Stimulated activated CD8-positive, alpha-beta memory T cell treated with anti-CD3 and anti-CD28 coated beads, Interleukin-12 subunit alpha, Interleukin-12 subunit beta, amount 100 ng/mL, for 1 hour (primary cell): ENCODE results near the gene RPS6KA3.

Experiments
- DNase-seq: peaks from one replicate; pipeline ENCODE4 v3.0.0-alpha.2; 2020; ENCODE audit warnings: low read depth

Gene RPS6KA3

DNA sequence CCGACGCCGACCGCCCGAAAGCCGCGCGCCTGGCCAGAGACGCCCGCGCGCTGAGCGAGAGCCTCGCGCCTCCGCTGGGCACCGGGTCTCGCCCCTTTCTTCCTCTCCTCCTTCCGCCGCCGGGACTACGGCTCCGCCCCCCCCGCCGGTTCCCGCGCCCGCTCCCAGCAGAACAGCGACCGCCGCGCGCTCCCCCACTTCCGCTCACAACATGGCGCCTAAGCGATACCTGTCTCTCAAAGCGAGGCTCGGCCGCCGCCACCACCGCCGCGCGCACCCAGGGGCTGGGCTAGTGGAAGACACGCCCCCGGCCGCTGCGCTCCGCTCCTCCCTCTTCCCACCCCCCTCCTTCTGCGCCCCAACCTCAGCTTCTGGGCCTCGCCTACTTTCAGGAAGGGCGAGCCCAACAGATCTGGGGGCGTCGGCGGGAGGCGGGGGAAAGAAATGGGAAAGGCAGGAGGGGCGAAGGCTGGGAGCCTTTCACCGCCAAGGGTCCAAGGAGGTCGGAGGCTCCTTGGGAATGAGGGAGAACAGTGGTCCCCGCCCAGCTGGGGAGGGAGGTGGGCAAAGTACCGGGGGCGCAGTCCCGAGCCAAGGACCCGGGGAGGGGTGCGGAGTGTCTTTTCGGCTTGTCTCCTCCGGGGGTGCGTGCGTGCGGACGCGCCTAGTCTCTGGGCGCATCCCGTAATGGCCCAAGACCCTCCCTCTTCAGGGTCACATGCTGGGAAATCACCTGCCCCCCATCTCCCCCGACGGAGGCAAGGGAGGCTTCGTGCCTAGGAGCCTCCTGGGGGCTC is at the start of gene RPS6KA3:
RPS6KA3 (minus strand) TSS at position 100 of the 797 bp plus-strand sequence. CDS start 277 bp downstream, outside the sequence.
- peak; percentile 81 for DNase-seq

DNA sequence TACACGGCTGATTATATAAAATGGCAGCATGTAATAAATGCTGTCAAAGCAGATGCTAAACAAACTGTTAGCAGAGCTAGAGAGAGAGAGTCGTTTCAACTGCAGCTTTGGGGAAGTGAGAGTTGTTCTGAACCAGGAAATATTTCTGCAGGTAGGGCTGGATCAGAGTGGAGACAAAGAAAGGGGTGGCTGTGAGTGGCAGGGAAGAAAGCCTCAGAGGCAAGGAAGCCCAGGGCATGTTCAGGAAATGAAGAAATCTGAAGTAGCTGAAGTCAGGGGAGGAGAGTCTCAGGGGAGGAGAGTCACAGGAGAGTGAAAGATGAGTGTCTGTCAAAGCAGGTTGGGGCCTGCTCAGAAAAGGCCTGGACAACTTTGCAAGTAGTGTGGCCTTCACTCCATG is 48.4 kb upstream of the RPS6KA3 start:
- DNase-seq = no peak

DNA sequence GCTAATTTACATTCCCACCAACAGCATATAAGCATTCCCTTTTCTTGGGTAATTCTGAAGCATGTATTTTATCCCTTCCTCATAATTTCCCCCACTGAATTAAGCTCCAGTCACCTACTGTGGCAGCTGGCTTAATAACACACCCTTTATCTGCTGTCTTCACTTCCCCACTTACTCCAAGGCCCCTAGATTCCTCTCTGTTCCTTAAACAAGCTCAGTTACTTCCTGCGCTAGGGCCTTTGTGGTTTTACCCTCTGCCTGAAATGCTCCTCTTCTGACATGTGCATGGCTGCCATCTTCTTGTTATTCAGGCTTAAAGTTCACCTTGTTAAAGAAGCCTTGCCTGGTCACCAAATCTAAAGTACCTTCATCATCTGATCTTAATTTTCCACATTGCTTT is 47.2 kb upstream of the RPS6KA3 start:
- no peak for DNase-seq

DNA sequence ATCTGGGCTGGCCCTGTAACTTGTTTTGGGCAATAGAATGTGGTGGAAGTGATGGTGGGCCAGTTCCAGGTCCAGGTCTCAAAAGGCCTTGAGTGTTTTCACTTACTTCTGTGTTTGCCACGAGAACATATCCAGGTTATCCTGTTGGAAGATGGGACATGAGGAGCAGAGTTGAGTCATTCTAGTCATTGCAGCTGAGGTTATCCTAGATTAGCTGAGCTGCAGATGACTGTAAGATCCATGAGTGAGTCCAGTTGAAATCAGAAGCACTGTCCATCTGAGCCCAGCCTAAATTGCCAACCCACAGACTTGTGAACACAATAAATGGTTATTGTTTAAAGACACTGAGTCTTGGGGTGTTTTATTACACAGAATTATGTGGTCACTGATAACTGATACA is 45.3 kb upstream of the RPS6KA3 start:
- no peak for DNase-seq

DNA sequence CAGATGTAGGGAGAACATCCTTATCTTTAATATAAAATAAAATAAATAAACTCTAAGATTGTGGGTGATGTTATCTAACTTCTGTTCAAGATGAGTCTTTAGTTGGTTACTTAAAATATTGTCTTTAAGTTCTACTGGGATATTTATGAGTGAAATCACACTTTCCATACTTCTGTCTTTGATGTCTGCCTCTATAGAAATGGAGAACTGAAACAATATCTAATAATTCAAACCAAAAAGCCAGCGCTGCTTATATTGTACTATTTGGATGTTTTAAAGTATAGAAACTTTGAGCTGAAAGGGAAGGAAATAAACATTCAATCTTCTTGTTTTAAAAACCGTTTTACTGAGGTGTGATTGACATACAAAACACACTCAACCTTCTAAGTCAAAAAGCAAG is 44.8 kb upstream of the RPS6KA3 start:
- no peak for DNase-seq

DNA sequence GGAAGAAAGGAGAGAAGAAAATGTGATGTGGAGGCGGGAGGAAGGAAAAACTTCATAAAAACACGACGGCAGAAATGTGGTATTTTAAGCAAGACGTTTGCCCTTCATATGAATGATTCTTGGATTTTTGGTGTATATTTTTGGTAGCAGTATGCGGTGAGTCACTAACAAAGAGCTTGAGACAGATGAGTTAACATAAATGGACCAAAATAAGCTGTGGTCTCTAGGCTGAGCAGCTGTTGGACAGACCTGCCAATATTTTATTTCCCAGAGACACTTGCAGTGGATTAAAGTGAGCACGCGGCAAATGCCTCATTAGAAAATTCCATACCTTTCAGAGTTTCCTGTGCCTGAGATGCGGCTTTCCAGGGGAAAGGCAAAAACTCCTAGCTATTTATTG is 43.1 kb upstream of the RPS6KA3 start:
- DNase-seq = no peak

DNA sequence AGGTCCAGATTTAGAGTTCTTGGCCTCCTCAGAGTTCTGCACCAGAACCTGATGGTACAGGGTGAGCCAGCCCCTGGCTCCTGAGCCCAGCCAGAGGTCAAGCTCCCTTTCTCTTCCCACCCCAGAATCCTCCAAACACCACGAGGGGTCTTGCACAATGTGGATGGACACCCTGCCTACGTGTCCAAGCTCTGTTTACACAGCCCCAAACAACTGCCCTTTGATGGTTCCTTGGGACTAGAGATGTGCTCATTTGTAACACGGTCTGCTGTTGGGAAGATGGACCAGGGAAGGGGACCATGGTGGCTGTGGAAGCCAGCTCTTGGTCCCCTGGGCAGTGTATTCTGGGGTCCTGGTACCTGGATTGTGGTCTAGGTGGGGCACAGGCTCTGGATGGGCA is 40.0 kb upstream of the RPS6KA3 start:
- DNase-seq = no peak

DNA sequence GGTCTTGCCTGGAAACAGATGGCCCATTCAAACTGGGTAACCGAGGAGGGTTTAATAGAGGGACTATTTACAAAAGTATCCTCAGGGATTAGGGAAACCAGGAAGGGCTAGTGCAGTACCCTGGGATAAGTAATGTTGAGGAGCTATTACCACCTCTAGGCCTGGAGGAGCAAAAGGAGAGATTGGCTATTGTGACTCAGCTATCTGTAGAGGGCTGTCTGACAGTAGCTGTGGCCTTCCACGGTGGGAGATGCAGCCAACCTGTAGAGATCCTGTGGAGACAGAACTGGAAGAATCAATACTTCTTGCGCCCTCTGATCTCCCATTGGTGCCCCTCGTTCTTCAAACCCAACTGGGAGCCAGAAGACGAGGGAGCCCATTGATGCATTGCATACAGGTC is 34.1 kb upstream of the RPS6KA3 start:
- no peak for DNase-seq

DNA sequence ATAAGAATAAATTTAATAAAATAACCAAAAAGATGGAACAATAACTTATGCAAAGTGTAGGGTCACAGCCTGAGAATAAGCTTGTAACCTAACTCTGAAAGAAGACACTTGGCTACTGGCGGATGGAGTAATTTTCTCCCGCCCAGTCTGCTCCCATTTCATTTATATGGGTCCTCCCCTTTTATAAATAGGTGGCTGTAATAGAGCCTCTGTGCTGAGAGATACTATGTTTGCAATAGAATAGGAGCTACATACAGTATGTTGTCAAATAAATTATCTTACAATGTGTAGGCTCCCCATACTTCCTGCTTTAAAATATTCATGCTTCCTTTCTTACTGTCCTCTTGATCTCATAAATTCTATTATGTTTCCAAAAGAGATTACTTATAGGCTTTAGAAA is 28.2 kb upstream of the RPS6KA3 start:
- no peak for DNase-seq

DNA sequence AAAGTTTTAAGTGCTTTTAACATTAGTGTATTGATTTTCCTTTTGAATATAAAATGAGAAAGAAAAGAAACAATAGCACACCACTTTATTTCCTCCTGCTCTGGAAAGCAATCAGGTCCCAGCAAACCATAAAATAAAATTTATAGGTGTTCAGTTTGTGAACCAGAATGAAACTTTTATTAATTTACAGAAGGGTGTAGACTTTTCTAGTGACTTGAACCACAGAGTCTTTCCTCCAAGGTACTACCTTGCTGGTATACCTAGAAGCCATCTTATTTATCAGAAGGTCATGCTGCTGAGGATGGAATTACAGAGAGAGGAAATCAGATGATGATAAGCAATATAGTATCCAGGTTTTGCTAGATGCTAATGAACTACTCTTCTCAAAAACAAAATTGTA is 27.6 kb upstream of the RPS6KA3 start:
- DNase-seq = no peak

DNA sequence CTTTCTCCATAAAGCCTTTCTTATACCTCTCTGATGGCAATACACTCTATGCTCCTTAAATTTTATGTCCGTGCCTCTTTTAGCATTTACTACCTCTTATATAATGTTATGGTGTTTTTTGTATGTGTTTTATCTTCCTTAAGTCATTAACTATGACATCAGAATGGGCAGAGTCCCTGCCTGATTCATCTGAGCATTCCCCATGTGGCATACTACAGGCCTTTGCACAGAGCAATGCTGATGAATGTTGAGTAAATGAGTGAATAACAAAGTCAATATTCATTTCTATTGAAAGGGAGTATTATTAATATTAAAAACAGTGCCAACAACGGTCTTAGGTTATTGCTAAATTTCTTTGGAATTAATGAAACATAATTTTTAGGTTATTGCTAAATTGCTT is 18.8 kb upstream of the RPS6KA3 start:
- DNase-seq = no peak

DNA sequence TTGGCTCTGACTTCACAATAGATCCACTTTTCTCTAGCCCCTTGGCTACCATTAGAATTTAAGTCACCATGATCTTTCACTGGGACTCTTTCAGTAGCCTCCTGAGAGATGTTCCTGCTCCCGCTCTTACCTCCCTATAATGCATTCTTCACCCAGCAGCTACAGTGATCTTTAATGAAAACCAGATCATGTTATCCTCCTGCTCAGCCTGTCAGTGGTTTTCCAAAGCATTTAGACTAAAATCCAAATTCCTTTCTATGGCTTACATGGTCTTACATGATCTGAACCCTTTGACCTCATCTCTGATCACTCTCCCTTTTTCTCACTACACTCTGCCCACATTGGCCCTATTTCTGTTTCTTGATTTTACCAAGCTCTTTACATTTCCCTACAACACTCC is 18.3 kb upstream of the RPS6KA3 start:
- no peak for DNase-seq

DNA sequence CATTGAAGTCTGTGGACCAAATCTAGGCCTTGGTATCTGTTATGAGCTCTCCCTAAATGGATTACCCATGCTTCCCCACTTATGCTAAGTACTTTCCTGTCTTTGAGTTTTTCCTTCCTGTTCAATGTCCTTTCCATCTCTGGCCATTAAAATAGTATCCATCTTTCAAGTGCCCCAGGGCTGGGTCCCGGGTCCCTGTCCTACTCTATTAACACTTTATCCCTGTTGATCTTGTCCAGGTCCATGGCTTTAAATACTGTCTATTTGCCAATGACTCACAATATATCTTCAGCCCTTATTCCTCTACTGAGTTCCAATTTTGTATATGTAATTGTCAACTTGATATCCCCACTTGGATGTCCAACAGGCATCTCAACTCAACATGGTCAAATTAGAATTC is 17.7 kb upstream of the RPS6KA3 start:
- DNase-seq = no peak

DNA sequence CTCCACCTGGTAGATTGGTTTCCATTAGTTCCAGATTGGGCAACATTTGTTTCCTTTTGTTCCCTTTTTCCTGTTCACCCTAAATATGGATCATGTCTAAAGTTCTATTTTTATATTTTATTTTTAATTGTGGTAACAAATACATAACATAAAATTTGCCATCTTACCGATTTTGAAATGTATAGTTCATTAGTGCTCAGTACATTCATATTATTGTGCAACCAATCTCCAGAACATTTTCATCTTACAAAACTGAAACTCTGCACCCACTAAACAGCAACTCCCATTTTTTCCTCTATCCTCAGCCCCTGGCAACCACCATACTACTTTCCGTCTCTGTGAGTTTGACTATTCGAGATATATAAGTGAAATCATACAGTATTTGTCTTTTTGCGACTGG is 14.2 kb upstream of the RPS6KA3 start:
- DNase-seq = no peak

DNA sequence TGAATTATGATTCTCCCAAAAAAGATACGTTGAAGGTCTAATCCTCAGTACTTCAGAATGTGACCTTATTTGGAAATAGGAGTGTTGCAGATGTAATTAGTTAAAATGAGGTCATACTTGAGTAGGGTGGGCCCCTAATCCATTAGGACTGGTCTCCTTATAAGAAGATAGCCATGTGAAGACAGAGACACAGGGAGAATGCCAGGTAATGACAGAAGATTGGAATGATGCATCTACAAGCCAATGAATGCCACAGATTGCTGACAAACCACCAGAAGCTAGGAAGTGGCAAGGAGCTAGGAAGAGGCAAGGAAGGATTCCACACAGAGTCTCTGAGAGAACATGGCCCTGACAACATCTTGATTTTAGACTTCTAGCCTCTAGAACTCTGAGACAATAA is 7.4 kb upstream of the RPS6KA3 start:
- DNase-seq = no peak

DNA sequence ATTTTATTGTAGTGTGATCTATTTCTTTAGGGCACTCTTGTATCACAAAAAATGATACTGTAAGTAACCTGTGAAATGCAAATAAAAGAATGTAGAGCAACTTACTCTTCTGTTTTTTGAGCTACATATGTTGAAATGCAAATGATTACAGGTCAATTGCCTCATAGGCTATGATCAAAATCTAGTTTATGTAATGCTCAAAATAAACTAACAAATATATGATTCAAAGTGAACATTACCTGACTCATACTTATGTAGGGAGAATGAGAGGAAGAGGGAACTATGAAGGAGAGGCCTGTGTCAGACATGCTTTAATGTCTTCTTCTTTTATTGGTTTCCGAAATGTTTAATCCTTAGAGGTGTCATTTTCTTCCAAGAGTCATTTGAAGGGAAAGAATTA is 5.0 kb upstream of the RPS6KA3 start:
- no peak for DNase-seq

DNA sequence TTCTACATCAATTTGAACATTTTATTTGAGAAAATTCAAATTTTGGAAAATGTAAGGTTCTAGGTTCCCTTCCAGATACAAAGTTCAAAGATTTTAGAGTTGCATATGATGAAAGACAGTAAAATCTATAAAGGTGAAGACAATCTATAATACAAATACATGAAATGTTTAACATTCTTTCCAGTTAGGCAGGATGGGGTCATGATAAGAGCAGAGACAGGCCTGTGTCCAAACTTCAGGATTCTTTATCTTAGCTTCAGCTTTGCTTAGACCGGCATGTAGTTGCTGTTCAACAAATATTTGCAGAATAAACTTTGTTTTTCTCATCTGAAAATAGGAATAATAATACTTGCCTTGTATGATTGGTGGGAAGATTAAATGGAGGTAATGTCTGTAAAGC is 4.5 kb upstream of the RPS6KA3 start:
- no peak for DNase-seq

DNA sequence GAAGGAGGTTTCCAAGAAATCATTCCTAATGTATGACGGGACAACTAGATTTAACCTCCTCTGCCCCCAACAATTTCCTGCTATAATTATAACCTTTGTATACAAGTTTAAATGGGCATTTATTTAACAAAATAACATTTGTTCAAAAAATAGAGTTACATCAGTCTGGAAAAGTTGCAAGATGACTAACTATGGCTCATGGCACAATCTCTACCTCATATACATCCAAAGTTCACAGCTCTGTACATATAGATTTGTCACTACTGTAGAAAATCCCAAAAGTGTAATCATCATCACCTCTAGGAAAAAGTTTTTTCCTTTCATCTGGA is 3.8 kb upstream of the RPS6KA3 start:
- DNase-seq = no peak

DNA sequence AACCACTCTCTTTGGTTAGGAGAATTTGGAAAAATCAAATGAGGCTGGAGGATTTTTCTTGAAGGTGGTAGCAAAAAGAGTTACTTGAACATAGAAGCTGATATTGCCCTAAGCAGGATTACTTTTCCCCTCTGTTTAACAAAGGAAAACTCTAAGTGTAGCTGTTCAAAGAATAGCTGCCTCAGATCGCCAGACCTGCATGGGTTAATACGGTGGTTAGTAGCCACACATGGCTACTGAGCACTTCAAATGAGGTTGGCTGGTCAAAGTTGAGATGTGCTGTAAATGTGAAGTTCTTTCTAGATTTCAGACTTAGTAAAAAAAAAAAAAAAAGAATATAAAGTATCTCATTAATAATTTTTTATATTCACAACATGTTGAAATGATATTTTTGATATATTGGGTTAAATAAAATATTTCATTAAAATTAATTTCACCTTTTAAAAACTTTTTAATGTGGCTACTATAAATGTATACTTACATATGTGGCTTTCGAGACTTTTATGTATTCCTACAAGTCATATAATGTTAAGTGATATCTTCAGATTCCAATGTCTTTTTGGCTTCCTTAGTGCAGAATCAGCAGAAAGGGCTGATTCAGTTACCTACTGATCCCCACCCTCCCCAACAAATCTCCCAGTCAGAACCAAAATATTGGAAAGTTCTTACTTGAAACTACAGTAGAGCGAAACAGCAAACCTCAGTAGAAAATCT is 3.3 kb upstream of the RPS6KA3 start:
- DNase-seq = no peak

DNA sequence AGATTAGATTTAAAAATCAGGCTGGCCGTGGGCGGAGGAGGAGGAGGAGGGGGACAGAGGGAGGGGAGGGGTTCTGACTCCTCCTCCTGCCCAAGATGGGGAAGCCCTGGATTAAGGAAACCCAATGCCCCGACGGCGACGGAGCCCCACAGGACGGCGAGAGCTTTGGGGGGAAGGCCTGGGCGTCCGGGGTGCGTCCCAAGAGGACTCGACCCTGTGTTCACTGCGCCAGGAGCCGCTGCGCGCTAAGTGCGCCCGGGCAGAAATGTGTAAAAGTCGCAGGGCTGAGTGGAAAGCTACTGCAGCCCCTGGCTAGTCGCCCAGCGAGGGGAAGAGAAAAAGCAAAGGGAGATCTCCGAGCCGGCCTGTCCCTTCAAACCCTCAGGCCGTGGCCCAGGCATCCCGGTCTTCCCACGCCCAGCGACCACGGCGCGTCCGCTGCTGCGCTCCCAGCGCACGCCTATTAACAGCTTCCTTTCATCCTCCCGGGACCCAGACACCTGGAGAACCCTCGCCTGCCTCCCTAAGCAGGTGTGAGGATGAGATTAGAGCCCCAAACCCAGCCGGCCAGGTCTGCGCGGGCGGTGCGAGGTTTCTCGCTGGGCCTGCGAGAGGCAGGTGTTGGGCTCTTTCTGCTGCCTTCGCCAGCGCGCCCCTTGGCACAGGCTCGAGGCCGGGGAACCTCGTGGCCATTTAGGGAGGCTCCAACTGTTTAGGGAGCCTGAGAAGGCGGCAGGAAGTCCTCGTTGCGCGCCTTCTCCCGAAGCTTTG is 1.4 kb upstream of the RPS6KA3 start:
- no peak for DNase-seq

DNA sequence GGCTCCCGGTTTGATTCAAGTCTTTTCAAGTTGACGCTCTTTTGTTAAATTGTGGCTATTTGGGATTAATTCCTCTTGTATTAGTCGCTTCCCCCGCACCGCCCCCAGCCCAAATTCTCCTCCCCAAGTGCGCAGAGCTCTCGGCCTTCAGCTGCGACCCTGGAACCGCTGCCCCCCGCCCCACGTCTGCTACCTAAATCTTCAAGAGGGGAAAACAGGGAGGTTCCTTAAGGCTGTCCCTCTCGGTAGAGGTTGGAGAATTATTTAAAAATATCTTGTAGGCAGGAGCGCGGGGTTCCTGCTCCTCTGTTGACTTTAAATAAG is 860 bp upstream of the RPS6KA3 start:
- DNase-seq = no peak

DNA sequence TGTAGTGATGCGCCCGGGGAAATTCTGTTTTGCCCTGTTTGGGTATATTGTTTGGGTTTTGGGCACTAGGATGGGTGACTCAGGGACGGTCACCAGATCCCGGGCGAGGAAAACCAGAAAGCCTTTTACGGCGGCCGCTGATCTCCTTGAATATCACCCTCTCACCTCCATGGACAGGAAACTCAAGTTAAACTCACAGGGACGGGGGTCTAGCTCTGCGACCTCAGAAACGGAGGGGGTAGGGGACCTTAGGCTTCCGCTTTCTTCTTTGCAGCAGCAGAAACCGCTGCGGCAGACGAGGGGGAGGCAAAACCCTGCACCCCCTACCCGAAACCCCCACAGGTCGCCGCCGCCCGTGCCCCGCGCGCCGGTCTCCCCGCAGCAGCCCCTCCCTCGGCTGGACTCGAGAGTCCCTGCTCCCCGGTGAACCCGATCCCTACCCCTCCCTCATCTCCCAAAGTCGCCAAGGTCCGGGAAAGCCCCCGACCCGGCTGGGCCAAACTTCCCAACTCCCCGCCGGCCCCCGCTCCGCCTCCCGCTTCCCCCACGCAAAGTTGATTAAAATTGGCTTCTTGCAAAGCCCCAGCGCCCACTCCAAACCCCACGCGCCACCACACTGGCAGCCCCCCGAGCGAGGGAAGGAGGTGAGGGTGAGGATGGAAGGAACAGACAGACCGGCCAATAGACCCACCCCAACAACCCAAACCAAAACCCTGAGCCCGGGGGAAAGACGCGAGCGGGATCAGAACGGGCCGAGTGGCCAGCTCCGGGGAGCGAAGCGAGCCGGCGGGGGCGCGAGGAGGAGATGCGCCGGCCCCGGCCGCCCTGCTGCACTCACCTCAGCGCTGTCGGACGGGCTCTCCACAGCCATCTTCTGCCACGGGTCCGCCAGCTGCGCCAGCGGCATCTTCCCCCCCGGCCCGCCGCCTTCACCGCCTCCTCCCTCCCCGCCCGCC is 705 bp downstream of the RPS6KA3 start:
- DNase-seq = no peak
